Ramos (cell line): ENCODE measurements around the gene GSN.

Experiments
- in situ Hi-C: fragments of 300-500 bp; cut with MboI; formaldehyde crosslinking; loops from one replicate; pipeline ENCODE4 v1.14.3; 2022; ENCODE audit warnings: low sequenced_read_pairs; ENCODE audit not compliant: unreplicated experiment

The GSN gene

GRCh38 chr9:121267689-121268597, at the start of gene GSN:
Gene GSN (plus strand): TSS chr9:121268162. CDS start chr9:121301972, 33,810 bp downstream.
- in situ Hi-C loops, result no loop called here

GRCh38 chr9:121218357-121219027, 49.5 kb upstream of the GSN start:
- in situ Hi-C loops, result no loop called here

- in situ Hi-C loops, result no loop called here
Observed at GRCh38 chr9:121219530-121219929, 48.4 kb upstream of the GSN start.

GRCh38 chr9:121220996-121221663, 46.8 kb upstream of the GSN start:
- in situ Hi-C loops, result no loop called here

GRCh38 chr9:121221664-121222055, 46.3 kb upstream of the GSN start:
- in situ Hi-C loops, result no loop called here

GRCh38 chr9:121222524-121223171, 45.3 kb upstream of the GSN start:
- in situ Hi-C loops, result no loop called here

- in situ Hi-C loops, result no loop called here
Observed at GRCh38 chr9:121225240-121225639, 42.7 kb upstream of the GSN start.

GRCh38 chr9:121226175-121226574, 41.8 kb upstream of the GSN start:
- in situ Hi-C loops, result no loop called here

- in situ Hi-C loops, result no loop called here
Observed at GRCh38 chr9:121227862-121228261, 40.1 kb upstream of the GSN start.

- in situ Hi-C loops, result no loop called here
Observed at GRCh38 chr9:121230256-121230655, 37.7 kb upstream of the GSN start.

- in situ Hi-C loops, result no loop called here
Observed at GRCh38 chr9:121232251-121232650, 35.7 kb upstream of the GSN start.

GRCh38 chr9:121233906-121234831, 33.8 kb upstream of the GSN start:
- in situ Hi-C loops, result no loop called here

- in situ Hi-C loops, result no loop called here
Observed at GRCh38 chr9:121234832-121235161, 33.2 kb upstream of the GSN start.

GRCh38 chr9:121235512-121235911, 32.5 kb upstream of the GSN start:
- in situ Hi-C loops, result no loop called here

- in situ Hi-C loops, result no loop called here
Observed at GRCh38 chr9:121237916-121238315, 30.0 kb upstream of the GSN start.

GRCh38 chr9:121239071-121239470, 28.9 kb upstream of the GSN start:
- in situ Hi-C loops, result no loop called here

- in situ Hi-C loops, result no loop called here
Observed at GRCh38 chr9:121239851-121240250, 28.1 kb upstream of the GSN start.

GRCh38 chr9:121240472-121241135, 27.4 kb upstream of the GSN start:
- in situ Hi-C loops, result no loop called here
